ENCODE measurements around the gene KLHL24.

DNA sequence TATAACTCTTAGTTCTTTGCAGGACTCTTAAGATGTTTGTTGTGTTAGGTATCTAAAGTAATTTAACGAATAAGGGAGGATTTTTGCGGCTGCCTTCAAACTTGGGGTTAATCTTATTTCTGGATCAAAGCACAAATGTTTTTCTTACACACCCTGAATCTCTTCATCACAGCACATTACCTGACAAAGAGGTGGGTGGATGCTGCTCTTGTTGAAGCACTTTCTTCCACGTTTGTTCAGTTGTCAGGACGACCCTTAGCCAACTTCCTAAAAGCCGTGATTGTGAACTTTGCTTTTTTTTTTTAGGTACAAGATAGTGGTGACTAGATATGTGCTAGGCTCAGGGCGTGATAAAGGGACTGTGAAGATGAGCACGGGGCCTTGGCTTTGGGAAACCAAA lies 98.1 kb downstream of the KLHL24 start:
- TF ChIP-seq, protein P1, sequence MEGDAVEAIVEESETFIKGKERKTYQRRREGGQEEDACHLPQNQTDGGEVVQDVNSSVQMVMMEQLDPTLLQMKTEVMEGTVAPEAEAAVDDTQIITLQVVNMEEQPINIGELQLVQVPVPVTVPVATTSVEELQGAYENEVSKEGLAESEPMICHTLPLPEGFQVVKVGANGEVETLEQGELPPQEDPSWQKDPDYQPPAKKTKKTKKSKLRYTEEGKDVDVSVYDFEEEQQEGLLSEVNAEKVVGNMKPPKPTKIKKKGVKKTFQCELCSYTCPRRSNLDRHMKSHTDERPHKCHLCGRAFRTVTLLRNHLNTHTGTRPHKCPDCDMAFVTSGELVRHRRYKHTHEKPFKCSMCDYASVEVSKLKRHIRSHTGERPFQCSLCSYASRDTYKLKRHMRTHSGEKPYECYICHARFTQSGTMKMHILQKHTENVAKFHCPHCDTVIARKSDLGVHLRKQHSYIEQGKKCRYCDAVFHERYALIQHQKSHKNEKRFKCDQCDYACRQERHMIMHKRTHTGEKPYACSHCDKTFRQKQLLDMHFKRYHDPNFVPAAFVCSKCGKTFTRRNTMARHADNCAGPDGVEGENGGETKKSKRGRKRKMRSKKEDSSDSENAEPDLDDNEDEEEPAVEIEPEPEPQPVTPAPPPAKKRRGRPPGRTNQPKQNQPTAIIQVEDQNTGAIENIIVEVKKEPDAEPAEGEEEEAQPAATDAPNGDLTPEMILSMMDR (IDR thresholded peaks at IDR 0.05), result no peak
- TF ChIP-seq NFE2L1 (CRISPR knock-in tag; IDR thresholded peaks at IDR 0.05), result no peak
- TF ChIP-seq NR2C2 (CRISPR knock-in tag; IDR thresholded peaks at IDR 0.05), result no peak
- no peak for TF ChIP-seq ZNF317 (CRISPR knock-in tag; IDR thresholded peaks at IDR 0.05; ENCODE audit: borderline replicate concordance, low read depth)
- TF ChIP-seq, protein P2, sequence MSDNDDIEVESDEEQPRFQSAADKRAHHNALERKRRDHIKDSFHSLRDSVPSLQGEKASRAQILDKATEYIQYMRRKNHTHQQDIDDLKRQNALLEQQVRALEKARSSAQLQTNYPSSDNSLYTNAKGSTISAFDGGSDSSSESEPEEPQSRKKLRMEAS (CRISPR knock-in tag; IDR thresholded peaks at IDR 0.05), result no peak
- no peak for TF ChIP-seq IRF2 (CRISPR knock-in tag; IDR thresholded peaks at IDR 0.05; ENCODE audit: borderline replicate concordance, low read depth)
- no peak for TF ChIP-seq GABPB1 (CRISPR knock-in tag; IDR thresholded peaks at IDR 0.05)
- TF ChIP-seq, protein P3, sequence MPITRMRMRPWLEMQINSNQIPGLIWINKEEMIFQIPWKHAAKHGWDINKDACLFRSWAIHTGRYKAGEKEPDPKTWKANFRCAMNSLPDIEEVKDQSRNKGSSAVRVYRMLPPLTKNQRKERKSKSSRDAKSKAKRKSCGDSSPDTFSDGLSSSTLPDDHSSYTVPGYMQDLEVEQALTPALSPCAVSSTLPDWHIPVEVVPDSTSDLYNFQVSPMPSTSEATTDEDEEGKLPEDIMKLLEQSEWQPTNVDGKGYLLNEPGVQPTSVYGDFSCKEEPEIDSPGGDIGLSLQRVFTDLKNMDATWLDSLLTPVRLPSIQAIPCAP (CRISPR knock-in tag; IDR thresholded peaks at IDR 0.05), result no peak
- TF ChIP-seq ZNF232 (CRISPR knock-in tag; IDR thresholded peaks at IDR 0.05), result no peak
- no peak for TF ChIP-seq NR3C1 (CRISPR knock-in tag; conservative IDR thresholded peaks at IDR 0.05; ENCODE audit: low read depth)
- TF ChIP-seq ZNF423 (CRISPR knock-in tag; IDR thresholded peaks at IDR 0.05), result no peak
- TF ChIP-seq, protein P4, sequence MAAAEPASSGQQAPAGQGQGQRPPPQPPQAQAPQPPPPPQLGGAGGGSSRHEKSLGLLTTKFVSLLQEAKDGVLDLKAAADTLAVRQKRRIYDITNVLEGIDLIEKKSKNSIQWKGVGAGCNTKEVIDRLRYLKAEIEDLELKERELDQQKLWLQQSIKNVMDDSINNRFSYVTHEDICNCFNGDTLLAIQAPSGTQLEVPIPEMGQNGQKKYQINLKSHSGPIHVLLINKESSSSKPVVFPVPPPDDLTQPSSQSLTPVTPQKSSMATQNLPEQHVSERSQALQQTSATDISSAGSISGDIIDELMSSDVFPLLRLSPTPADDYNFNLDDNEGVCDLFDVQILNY (CRISPR knock-in tag; IDR thresholded peaks at IDR 0.05), result no peak
- TF ChIP-seq, protein P5, sequence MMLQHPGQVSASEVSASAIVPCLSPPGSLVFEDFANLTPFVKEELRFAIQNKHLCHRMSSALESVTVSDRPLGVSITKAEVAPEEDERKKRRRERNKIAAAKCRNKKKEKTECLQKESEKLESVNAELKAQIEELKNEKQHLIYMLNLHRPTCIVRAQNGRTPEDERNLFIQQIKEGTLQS (CRISPR knock-in tag; conservative IDR thresholded peaks at IDR 0.05), result no peak
- no peak for TF ChIP-seq TCF7 (CRISPR knock-in tag; IDR thresholded peaks at IDR 0.05; ENCODE audit: low read depth)

All from WTC11 (cell line).